Measurements from ENCODE around the gene FCHSD2. TPM values are rescaled to one million over a fixed set of nuclear protein-coding genes. Genes with fewer than 3 reads are reported as not detected.

The FCHSD2 gene
- total RNA-seq, 1 donor from 2014 or later: 69.5 TPM

- peaks cover 9% of the 10 kb centered on the region for H3K36me3 Mint-ChIP-seq (ENCODE audit: low read depth)
Observed at GRCh38 chr11:72816404-72816990, 325.6 kb downstream of the FCHSD2 start.

DNA sequence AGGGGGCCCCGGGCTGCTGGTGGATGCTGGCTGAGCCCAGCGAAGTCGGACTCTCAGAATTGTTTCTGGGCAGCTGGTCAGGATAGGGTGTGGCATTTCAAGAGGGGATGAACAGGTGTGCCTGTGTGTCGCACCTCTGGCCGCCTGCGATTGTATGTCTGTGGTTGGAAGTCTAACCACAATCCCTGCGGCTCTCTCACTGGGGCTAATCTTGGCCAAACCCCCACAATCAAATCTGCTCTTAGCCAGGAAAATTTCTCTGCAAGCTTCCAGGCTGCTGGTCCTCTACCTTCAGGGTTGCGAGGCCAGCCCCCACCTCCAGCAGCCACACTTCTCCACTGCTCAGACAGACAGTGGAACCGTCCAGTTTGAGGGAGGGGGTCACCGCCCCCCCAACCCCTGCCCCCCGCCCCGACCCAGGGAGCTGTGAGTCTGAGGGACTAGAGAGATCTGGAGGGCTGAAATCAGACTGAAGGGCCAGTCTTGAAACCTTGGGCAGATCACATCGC lies 327.0 kb downstream of the FCHSD2 start:
- no peaks in the 10 kb centered on the region for H3K27me3 Mint-ChIP-seq (ENCODE audit: low read depth)
- TF ChIP-seq CTCF (IDR thresholded peaks at IDR 0.05): peak; percentile 3
- peaks cover 40% of the 10 kb centered on the region for H3K4me1 Mint-ChIP-seq (ENCODE audit: low read depth)
- DNase-seq (ENCODE audit: low spot score): no peak
- peak overlapping the region; percentile 93 for H3K4me3 Mint-ChIP-seq (ENCODE audit: unreplicated experiment)
- H3K9me3 Mint-ChIP-seq (ENCODE audit: low read depth): no peaks in the 10 kb centered on the region
- peak overlapping the region; percentile 93 for H3K27ac Mint-ChIP-seq (ENCODE audit: unreplicated experiment)
- peaks cover 9% of the 10 kb centered on the region for H3K36me3 Mint-ChIP-seq (ENCODE audit: low read depth)

More at GRCh38 chr11:72816404-72816990, 325.6 kb downstream of the FCHSD2 start:
- no peak overlapping the region for H3K27ac Mint-ChIP-seq (ENCODE audit: unreplicated experiment)
- H3K27me3 Mint-ChIP-seq (ENCODE audit: low read depth): no peaks in the 10 kb centered on the region
- H3K9me3 Mint-ChIP-seq (ENCODE audit: low read depth): no peaks in the 10 kb centered on the region
- no peak for TF ChIP-seq CTCF (IDR thresholded peaks at IDR 0.05)
- peak; percentile 63 for DNase-seq (ENCODE audit: low spot score)
- H3K4me1 Mint-ChIP-seq (ENCODE audit: low read depth): peaks cover 43% of the 10 kb centered on the region
- no peak overlapping the region for H3K4me3 Mint-ChIP-seq (ENCODE audit: unreplicated experiment)

GRCh38 chr11:72814286-72815109 lies 327.6 kb downstream of the FCHSD2 start, which contains the start of gene ATG16L2:
Gene ATG16L2, plus strand, starts transcription at chr11:72814411. Its CDS starts 35 bp downstream, at chr11:72814446.
- Mint-ChIP-seq H3K27ac (ENCODE audit: unreplicated experiment) (peak within 1 kb of the TSS; percentile 95), H3K4me1 (ENCODE audit: low read depth) (peaks cover 39% of the 10 kb centered on the region), H3K4me3 (ENCODE audit: unreplicated experiment) (peak within 1 kb of the TSS; percentile 93), H3K36me3 (ENCODE audit: low read depth) (peaks cover 9% of the 10 kb centered on the region), H3K27me3 (ENCODE audit: low read depth) (no peaks in the 10 kb centered on the region), H3K9me3 (ENCODE audit: low read depth) (no peaks in the 10 kb centered on the region)
- DNase-seq (ENCODE audit: low spot score): peak; percentile 94
- peak; percentile 49 for TF ChIP-seq CTCF (IDR thresholded peaks at IDR 0.05)

GRCh38 chr11:72813740-72814285 lies 328.3 kb downstream of the FCHSD2 start:
- DNase-seq (ENCODE audit: low spot score): peak; percentile 95
- Mint-ChIP-seq H3K4me3 (ENCODE audit: unreplicated experiment) (peak overlapping the region; percentile 90), H3K27me3 (ENCODE audit: low read depth) (no peaks in the 10 kb centered on the region), H3K9me3 (ENCODE audit: low read depth) (no peaks in the 10 kb centered on the region), H3K4me1 (ENCODE audit: low read depth) (peaks cover 39% of the 10 kb centered on the region), H3K36me3 (ENCODE audit: low read depth) (peaks cover 10% of the 10 kb centered on the region), H3K27ac (ENCODE audit: unreplicated experiment) (peak overlapping the region; percentile 95)
- no peak for TF ChIP-seq CTCF (IDR thresholded peaks at IDR 0.05)
